WTC11 (cell line): ENCODE results near the gene SMIM10L1. TPM values are rescaled to one million over a fixed set of nuclear protein-coding genes. Genes with fewer than 3 reads are reported as not detected.

ENCODE experiments used
- ATAC-seq: fragments of 200-7000 bp; cut with Tn5 transposase; 2 replicates; pipeline ENCODE4 v1.10.0; 2021; ENCODE audit warnings: mild to moderate bottlenecking, moderate library complexity
- CTCF ChIA-PET: fragments of 300-600 bp; sonication (Branson Sonifier 250); formaldehyde crosslinking; loops from one replicate; lab custom pipeline; 2021; ENCODE audit warnings: antibody characterized with exemption; lab: Charles Lee
- POLR2A ChIA-PET: fragments of 350-600 bp; sonication (Branson Sonifier 250); formaldehyde crosslinking; loops from one replicate; lab custom pipeline; 2021; ENCODE audit warnings: antibody characterized with exemption; lab: Charles Lee
- DNase-seq: peaks from one replicate; pipeline ENCODE4 v3.0.0; 2021; ENCODE audit warnings: low spot score
- H3K27ac Mint-ChIP-seq: 2 replicates; pipeline ENCODE4 v1.8.0; 2021; ENCODE audit warnings: mixed read lengths
- H3K27me3 Mint-ChIP-seq: 2 replicates; pipeline ENCODE4 v1.8.0; 2021; ENCODE audit warnings: low read depth, mild to moderate bottlenecking, moderate library complexity, mixed read lengths
- H3K36me3 Mint-ChIP-seq: 2 replicates; pipeline ENCODE4 v1.8.0; 2021; ENCODE audit warnings: mixed read lengths
- H3K4me1 Mint-ChIP-seq: 2 replicates; pipeline ENCODE4 v1.8.0; 2022; ENCODE audit warnings: mixed read lengths
- H3K4me3 Mint-ChIP-seq: 2 replicates; pipeline ENCODE4 v1.8.0; 2021; ENCODE audit warnings: mild to moderate bottlenecking, moderate library complexity, mixed read lengths
- H3K9me3 Mint-ChIP-seq: 2 replicates; pipeline ENCODE4 v1.8.0; 2021; ENCODE audit warnings: mixed read lengths
- ARID4B ChIP-seq: sonication (generic); formaldehyde crosslinking; IDR thresholded peaks from 2 replicates; pipeline ENCODE4 v1.8.0; 2023; ENCODE audit warnings: missing genetic modification reagents, mild to moderate bottlenecking, borderline replicate concordance
- ATF1 ChIP-seq: sonication (generic); formaldehyde crosslinking; IDR thresholded peaks from 2 replicates; pipeline ENCODE4 v1.8.1; 2023; ENCODE audit warnings: mild to moderate bottlenecking, moderate library complexity, missing genetic modification reagents
- CREB1 ChIP-seq: sonication (generic); formaldehyde crosslinking; IDR thresholded peaks from 2 replicates; pipeline ENCODE4 v1.8.0; 2023; ENCODE audit warnings: mild to moderate bottlenecking, missing genetic modification reagents
- FOXK1 ChIP-seq: sonication (generic); formaldehyde crosslinking; IDR thresholded peaks from 2 replicates; pipeline ENCODE4 v1.8.0; 2022; ENCODE audit warnings: mild to moderate bottlenecking, moderate library complexity, missing genetic modification reagents
- GRHL2 ChIP-seq: fragments of 250-450 bp; sonication (Bioruptor Pico); IDR thresholded peaks from 2 replicates; pipeline ENCODE4 v1.8.0; 2022; ENCODE audit warnings: mild to moderate bottlenecking, moderate library complexity; ENCODE audit not compliant: insufficient replicate concordance, severe bottlenecking
- GTF2I ChIP-seq: fragments of 250-450 bp; sonication (Bioruptor Pico); conservative IDR thresholded peaks from 2 replicates; pipeline ENCODE4 v1.4.0; 2021; ENCODE audit warnings: mild to moderate bottlenecking
- IRF1 ChIP-seq: sonication (generic); formaldehyde crosslinking; IDR thresholded peaks from 2 replicates; pipeline ENCODE4 v1.8.0; 2023; ENCODE audit warnings: missing genetic modification reagents
- JAZF1 ChIP-seq: fragments of 250-450 bp; sonication (Bioruptor Pico); IDR thresholded peaks from 2 replicates; pipeline ENCODE4 v1.9.0; 2021; ENCODE audit warnings: moderate library complexity, mild to moderate bottlenecking, inconsistent platforms
- MYBL2 ChIP-seq: sonication (generic); formaldehyde crosslinking; IDR thresholded peaks from 2 replicates; pipeline ENCODE4 v1.8.1; 2023; ENCODE audit warnings: mild to moderate bottlenecking, moderate library complexity, missing genetic modification reagents
- NR3C1 ChIP-seq: sonication (generic); formaldehyde crosslinking; conservative IDR thresholded peaks from 2 replicates; pipeline ENCODE4 v1.8.1; 2023; ENCODE audit warnings: low read depth, mild to moderate bottlenecking, missing genetic modification reagents
- SOX15 ChIP-seq: fragments of 250-450 bp; sonication (Bioruptor Pico); IDR thresholded peaks from 2 replicates; pipeline ENCODE4 v1.9.0; 2021; ENCODE audit warnings: mild to moderate bottlenecking
- SP1 ChIP-seq: sonication (generic); formaldehyde crosslinking; conservative IDR thresholded peaks from 2 replicates; pipeline ENCODE4 v1.8.1; 2022; ENCODE audit warnings: missing genetic modification reagents
- TEAD4 ChIP-seq: sonication (generic); formaldehyde crosslinking; IDR thresholded peaks from 2 replicates; pipeline ENCODE4 v1.8.0; 2022; ENCODE audit warnings: mild to moderate bottlenecking, missing genetic modification reagents
- ZNF219 ChIP-seq: sonication (generic); formaldehyde crosslinking; IDR thresholded peaks from 2 replicates; pipeline ENCODE4 v1.8.0; 2023; ENCODE audit warnings: missing genetic modification reagents, mild to moderate bottlenecking, borderline replicate concordance
- total RNA-seq: library from RNA; stranded (reverse); gene quantifications from 3 replicates; pipeline ENCODE4 v1.2.3, GENCODE V29; 2021
- TF ChIP-seq, protein P1 (sequence below): fragments of 250-450 bp; sonication (Bioruptor Pico); conservative IDR thresholded peaks from 2 replicates; pipeline ENCODE4 v1.9.0; 2021; ENCODE audit warnings: mild to moderate bottlenecking
- TF ChIP-seq, protein P2 (sequence below): sonication (generic); formaldehyde crosslinking; IDR thresholded peaks from 2 replicates; pipeline ENCODE4 v1.8.1; 2023; ENCODE audit warnings: mild to moderate bottlenecking, missing genetic modification reagents, borderline replicate concordance
- TF ChIP-seq, protein P3 (sequence below): fragments of 250-450 bp; sonication (Bioruptor Pico); IDR thresholded peaks from 2 replicates; pipeline ENCODE4 v1.9.0; 2021; ENCODE audit warnings: mild to moderate bottlenecking

The SMIM10L1 gene
- total RNA-seq, 1 experiment from 2014 or later: 12.2 TPM

GRCh38 chr12:11150832-11151231 is 20.2 kb upstream of the SMIM10L1 start (continued):
- no peak for TF ChIP-seq JAZF1 (CRISPR knock-in tag)

DNA sequence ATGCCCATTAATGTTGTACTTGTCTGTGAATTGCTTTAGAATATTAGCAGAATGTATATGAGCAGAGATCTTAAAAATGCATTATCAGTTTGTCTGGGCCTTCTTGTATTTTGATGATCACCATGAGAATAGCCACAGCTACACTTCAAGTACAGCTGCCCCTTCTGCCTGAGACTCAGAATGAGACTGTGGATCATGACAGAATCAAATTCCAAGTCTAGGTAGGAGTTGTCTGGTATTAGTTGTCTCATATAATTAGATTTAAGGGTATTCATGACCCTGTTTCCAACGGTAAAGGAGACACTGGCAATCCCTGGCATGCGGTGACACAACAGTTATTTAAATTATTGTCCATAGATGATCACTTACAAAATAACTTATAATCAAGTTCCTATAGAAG is 18.3 kb upstream of the SMIM10L1 start:
- Mint-ChIP-seq H3K27me3 (no peaks in the 10 kb centered on the region), H3K4me1 (peaks cover 34% of the 10 kb centered on the region), H3K36me3 (peaks cover 46% of the 10 kb centered on the region), H3K9me3 (peaks cover 40% of the 10 kb centered on the region), H3K27ac (no peak overlapping the region), H3K4me3 (no peak overlapping the region)
- POLR2A ChIA-PET: interaction anchor here (1.8 kb wide), 1 partner anchor 18 kb away, joined by 3 read pairs; the partner anchor contains the start of gene SMIM10L1
- no peak for ATAC-seq
- CTCF ChIA-PET: no interaction called here
- DNase-seq: no peak
- TF ChIP-seq NR3C1 (CRISPR knock-in tag): no peak
- no peak for TF ChIP-seq ARID4B (CRISPR knock-in tag)
- TF ChIP-seq TEAD4 (CRISPR knock-in tag): no peak
- TF ChIP-seq, protein P1, sequence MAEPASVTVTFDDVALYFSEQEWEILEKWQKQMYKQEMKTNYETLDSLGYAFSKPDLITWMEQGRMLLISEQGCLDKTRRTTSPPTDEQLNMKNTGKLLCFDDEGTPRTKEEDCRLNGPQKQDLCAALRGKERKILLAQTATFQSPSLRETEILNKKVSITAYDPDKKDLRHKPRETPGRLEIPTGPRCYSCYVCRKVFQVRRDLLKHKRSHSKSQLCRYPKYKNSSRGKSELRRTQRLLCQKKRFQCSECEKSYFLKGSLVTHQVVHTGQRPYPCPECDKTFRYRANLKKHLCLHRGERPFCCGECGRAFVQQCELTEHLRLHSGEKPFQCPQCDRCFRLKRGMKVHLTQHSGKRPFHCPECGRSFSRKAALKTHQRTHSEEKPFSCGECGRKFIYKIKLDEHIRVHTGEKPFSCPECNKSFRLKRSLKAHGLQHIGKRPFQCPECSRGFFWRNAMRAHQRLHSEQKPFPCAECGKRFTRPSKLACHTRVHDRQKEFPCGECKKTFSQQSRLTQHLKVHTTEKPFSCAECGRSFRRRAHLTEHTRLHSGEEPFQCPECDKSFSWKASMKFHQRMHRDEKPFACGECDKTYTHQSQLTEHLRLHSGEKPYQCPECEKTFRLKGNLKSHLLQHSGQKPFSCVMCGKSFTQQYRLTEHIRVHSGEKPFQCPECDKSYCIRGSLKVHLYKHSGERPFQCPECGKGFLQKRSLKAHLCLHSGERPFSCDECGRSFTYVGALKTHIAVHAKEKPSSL: no peak
- TF ChIP-seq IRF1 (CRISPR knock-in tag): no peak
- no peak for TF ChIP-seq SP1 (CRISPR knock-in tag)
- TF ChIP-seq, protein P2, sequence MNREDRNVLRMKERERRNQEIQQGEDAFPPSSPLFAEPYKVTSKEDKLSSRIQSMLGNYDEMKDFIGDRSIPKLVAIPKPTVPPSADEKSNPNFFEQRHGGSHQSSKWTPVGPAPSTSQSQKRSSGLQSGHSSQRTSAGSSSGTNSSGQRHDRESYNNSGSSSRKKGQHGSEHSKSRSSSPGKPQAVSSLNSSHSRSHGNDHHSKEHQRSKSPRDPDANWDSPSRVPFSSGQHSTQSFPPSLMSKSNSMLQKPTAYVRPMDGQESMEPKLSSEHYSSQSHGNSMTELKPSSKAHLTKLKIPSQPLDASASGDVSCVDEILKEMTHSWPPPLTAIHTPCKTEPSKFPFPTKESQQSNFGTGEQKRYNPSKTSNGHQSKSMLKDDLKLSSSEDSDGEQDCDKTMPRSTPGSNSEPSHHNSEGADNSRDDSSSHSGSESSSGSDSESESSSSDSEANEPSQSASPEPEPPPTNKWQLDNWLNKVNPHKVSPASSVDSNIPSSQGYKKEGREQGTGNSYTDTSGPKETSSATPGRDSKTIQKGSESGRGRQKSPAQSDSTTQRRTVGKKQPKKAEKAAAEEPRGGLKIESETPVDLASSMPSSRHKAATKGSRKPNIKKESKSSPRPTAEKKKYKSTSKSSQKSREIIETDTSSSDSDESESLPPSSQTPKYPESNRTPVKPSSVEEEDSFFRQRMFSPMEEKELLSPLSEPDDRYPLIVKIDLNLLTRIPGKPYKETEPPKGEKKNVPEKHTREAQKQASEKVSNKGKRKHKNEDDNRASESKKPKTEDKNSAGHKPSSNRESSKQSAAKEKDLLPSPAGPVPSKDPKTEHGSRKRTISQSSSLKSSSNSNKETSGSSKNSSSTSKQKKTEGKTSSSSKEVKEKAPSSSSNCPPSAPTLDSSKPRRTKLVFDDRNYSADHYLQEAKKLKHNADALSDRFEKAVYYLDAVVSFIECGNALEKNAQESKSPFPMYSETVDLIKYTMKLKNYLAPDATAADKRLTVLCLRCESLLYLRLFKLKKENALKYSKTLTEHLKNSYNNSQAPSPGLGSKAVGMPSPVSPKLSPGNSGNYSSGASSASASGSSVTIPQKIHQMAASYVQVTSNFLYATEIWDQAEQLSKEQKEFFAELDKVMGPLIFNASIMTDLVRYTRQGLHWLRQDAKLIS (CRISPR knock-in tag): no peak
- TF ChIP-seq MYBL2 (CRISPR knock-in tag): no peak
- no peak for TF ChIP-seq ZNF219 (CRISPR knock-in tag)
- TF ChIP-seq, protein P3, sequence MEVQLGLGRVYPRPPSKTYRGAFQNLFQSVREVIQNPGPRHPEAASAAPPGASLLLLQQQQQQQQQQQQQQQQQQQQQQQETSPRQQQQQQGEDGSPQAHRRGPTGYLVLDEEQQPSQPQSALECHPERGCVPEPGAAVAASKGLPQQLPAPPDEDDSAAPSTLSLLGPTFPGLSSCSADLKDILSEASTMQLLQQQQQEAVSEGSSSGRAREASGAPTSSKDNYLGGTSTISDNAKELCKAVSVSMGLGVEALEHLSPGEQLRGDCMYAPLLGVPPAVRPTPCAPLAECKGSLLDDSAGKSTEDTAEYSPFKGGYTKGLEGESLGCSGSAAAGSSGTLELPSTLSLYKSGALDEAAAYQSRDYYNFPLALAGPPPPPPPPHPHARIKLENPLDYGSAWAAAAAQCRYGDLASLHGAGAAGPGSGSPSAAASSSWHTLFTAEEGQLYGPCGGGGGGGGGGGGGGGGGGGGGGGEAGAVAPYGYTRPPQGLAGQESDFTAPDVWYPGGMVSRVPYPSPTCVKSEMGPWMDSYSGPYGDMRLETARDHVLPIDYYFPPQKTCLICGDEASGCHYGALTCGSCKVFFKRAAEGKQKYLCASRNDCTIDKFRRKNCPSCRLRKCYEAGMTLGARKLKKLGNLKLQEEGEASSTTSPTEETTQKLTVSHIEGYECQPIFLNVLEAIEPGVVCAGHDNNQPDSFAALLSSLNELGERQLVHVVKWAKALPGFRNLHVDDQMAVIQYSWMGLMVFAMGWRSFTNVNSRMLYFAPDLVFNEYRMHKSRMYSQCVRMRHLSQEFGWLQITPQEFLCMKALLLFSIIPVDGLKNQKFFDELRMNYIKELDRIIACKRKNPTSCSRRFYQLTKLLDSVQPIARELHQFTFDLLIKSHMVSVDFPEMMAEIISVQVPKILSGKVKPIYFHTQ (CRISPR knock-in tag): no peak
- no peak for TF ChIP-seq ATF1 (CRISPR knock-in tag)
- TF ChIP-seq FOXK1 (CRISPR knock-in tag): no peak
- TF ChIP-seq JAZF1 (CRISPR knock-in tag): no peak
- no peak for TF ChIP-seq SOX15 (CRISPR knock-in tag)
- no peak for TF ChIP-seq GRHL2 (CRISPR knock-in tag)
- no peak for TF ChIP-seq CREB1 (CRISPR knock-in tag)
- no peak for TF ChIP-seq GTF2I (CRISPR knock-in tag)
